ENCODE data around the gene CCDC33. TPM values are rescaled to one million over a fixed set of nuclear protein-coding genes. Genes with fewer than 3 reads are reported as not detected.

Gene CCDC33
- total and polyA plus RNA-seq, 2 experiments from 2014 or later = 0.63 to 0.86 TPM

DNA sequence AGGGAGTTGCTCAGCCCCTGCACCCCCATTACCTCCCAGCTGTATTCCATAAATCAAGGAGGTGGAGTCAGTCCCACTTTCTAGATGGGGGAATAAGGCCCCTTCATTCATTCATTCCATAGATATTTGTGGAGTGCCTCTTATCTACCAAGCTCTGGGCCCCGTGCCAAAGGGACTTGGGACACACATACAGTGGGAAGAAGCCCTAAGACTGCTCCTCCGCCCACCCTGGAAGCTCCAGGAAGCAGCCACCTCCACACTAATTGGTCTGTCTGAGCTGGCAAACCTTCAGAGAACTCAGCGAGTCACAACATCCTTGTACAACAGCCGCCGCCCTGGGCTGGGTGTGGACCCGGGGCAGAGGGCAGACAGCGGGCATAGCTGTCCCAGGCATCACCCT, 40.0 kb upstream of the CCDC33 start:
- no peaks in the 10 kb centered on the region for H3K27me3 ChIP-seq
- H3K4me1 ChIP-seq (ENCODE audit: insufficient read depth) = peaks cover 27% of the 10 kb centered on the region
- no peaks in the 10 kb centered on the region for H3K9me3 ChIP-seq (ENCODE audit: low read depth)
- H3K4me3 ChIP-seq = no peak overlapping the region
- H3K27ac ChIP-seq = no peak overlapping the region
- TF ChIP-seq EZH2 (IDR thresholded peaks at IDR 0.05; ENCODE audit: borderline replicate concordance) (no peak), EZH2phosphoT487 (IDR thresholded peaks at IDR 0.05; ENCODE audit: low read depth, severe bottlenecking, unreplicated experiment) (no peak)
- TF ChIP-seq, protein P1, sequence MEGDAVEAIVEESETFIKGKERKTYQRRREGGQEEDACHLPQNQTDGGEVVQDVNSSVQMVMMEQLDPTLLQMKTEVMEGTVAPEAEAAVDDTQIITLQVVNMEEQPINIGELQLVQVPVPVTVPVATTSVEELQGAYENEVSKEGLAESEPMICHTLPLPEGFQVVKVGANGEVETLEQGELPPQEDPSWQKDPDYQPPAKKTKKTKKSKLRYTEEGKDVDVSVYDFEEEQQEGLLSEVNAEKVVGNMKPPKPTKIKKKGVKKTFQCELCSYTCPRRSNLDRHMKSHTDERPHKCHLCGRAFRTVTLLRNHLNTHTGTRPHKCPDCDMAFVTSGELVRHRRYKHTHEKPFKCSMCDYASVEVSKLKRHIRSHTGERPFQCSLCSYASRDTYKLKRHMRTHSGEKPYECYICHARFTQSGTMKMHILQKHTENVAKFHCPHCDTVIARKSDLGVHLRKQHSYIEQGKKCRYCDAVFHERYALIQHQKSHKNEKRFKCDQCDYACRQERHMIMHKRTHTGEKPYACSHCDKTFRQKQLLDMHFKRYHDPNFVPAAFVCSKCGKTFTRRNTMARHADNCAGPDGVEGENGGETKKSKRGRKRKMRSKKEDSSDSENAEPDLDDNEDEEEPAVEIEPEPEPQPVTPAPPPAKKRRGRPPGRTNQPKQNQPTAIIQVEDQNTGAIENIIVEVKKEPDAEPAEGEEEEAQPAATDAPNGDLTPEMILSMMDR (IDR thresholded peaks at IDR 0.05; ENCODE audit: poor library complexity) = no peak
- H3K36me3 ChIP-seq (replicated peaks; ENCODE audit: insufficient read depth, low read depth) = no peaks in the 10 kb centered on the region
- peaks cover 19% of the 10 kb centered on the region for H3K79me2 ChIP-seq
- DNase-seq (ENCODE audit: low spot score) = peak; percentile 88
- H4K20me1 ChIP-seq (ENCODE audit: insufficient read depth, poor library complexity, severe bottlenecking) = no peaks in the 10 kb centered on the region
- no peaks in the 10 kb centered on the region for H3K9me2 ChIP-seq (replicated peaks; ENCODE audit: insufficient read depth)
- H2AFZ ChIP-seq = no peak overlapping the region
- peak overlapping the region; percentile 49 for H3K4me2 ChIP-seq
- 49% methylated on average over 7 of the region's 7 CpGs for WGBS (ENCODE audit: low lambda C conversion rate, missing lambda C conversion rate)

GRCh38 chr15:74197176-74197965, 38.8 kb upstream of the CCDC33 start:
- Histone ChIP-seq H3K79me2 (peaks cover 27% of the 10 kb centered on the region), H3K4me3 (no peak overlapping the region), H3K27ac (no peak overlapping the region), H2AFZ (no peak overlapping the region), H3K4me2 (no peak overlapping the region), H4K20me1 (ENCODE audit: insufficient read depth, poor library complexity, severe bottlenecking) (no peaks in the 10 kb centered on the region), H3K9me2 (replicated peaks; ENCODE audit: insufficient read depth) (no peaks in the 10 kb centered on the region), H3K27me3 (no peaks in the 10 kb centered on the region), H3K36me3 (replicated peaks; ENCODE audit: insufficient read depth, low read depth) (no peaks in the 10 kb centered on the region), H3K4me1 (ENCODE audit: insufficient read depth) (peaks cover 39% of the 10 kb centered on the region), H3K9me3 (ENCODE audit: low read depth) (no peaks in the 10 kb centered on the region)
- TF ChIP-seq EZH2phosphoT487 (IDR thresholded peaks at IDR 0.05; ENCODE audit: low read depth, severe bottlenecking, unreplicated experiment) (no peak), EZH2 (IDR thresholded peaks at IDR 0.05; ENCODE audit: borderline replicate concordance) (no peak)
- TF ChIP-seq, protein P1 (IDR thresholded peaks at IDR 0.05; ENCODE audit: poor library complexity) = no peak
- DNase-seq (ENCODE audit: low spot score) = no peak
- 94% methylated on average over 9 of the region's 9 CpGs for WGBS (ENCODE audit: low lambda C conversion rate, missing lambda C conversion rate)

DNA sequence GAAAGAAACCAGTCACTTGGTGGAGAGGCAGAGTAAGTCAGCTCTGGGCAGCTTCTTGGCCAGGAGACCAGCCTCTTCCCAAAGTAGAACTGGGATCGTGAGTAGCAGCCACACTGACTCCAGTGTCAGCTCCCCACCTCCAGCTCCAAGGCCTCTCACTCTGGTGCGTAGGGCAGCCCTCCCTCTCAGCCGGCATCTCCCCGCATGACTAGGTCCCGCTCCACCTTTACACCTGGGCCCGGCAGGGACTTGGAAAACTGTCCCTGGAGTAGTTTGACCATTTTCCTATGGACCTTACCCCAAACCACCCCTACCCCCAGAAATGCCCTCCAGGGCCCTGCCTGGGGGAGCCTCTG, 36.9 kb upstream of the CCDC33 start:
- WGBS (ENCODE audit: low lambda C conversion rate, missing lambda C conversion rate) = 93% methylated on average over 5 of the region's 6 CpGs
- Histone ChIP-seq H3K4me1 (ENCODE audit: insufficient read depth) (peaks cover 57% of the 10 kb centered on the region), H3K36me3 (replicated peaks; ENCODE audit: insufficient read depth, low read depth) (no peaks in the 10 kb centered on the region), H3K4me2 (no peak overlapping the region), H3K79me2 (peaks cover 27% of the 10 kb centered on the region), H3K9me3 (ENCODE audit: low read depth) (no peaks in the 10 kb centered on the region), H3K9me2 (replicated peaks; ENCODE audit: insufficient read depth) (no peaks in the 10 kb centered on the region), H4K20me1 (ENCODE audit: insufficient read depth, poor library complexity, severe bottlenecking) (no peaks in the 10 kb centered on the region), H3K4me3 (no peak overlapping the region), H3K27me3 (no peaks in the 10 kb centered on the region), H3K27ac (no peak overlapping the region), H2AFZ (no peak overlapping the region)
- TF ChIP-seq, protein P1 (IDR thresholded peaks at IDR 0.05; ENCODE audit: poor library complexity) = no peak
- TF ChIP-seq EZH2phosphoT487 (IDR thresholded peaks at IDR 0.05; ENCODE audit: low read depth, severe bottlenecking, unreplicated experiment) (no peak), EZH2 (IDR thresholded peaks at IDR 0.05; ENCODE audit: borderline replicate concordance) (no peak)
- DNase-seq (ENCODE audit: low spot score) = no peak
